Ovary (tissue), 3 donors: ENCODE measurements around the gene ROMO1.

Experiments
- POLR2A ChIP-seq: fragments of 450-650 bp; IDR thresholded peaks from one replicate; pipeline ENCODE4 v1.6.1; 2017; ENCODE audit warnings: antibody characterized with exemption, mild to moderate bottlenecking, moderate library complexity
- TF ChIP-seq, protein P1 (sequence below), 3 donors: fragments of 450-650 bp in 2 of 3; fragments of 200-600 bp in 1 of 3; IDR thresholded peaks; one replicate each; pipeline versions ENCODE4 v1.5.1 to v1.8.0; 2016 to 2022; ENCODE audit warnings: antibody characterized with exemption in 3 of 3, mild to moderate bottlenecking in 1 of 3
- donor health status: DM: no; HTN: no; CAD: no.

DNA sequence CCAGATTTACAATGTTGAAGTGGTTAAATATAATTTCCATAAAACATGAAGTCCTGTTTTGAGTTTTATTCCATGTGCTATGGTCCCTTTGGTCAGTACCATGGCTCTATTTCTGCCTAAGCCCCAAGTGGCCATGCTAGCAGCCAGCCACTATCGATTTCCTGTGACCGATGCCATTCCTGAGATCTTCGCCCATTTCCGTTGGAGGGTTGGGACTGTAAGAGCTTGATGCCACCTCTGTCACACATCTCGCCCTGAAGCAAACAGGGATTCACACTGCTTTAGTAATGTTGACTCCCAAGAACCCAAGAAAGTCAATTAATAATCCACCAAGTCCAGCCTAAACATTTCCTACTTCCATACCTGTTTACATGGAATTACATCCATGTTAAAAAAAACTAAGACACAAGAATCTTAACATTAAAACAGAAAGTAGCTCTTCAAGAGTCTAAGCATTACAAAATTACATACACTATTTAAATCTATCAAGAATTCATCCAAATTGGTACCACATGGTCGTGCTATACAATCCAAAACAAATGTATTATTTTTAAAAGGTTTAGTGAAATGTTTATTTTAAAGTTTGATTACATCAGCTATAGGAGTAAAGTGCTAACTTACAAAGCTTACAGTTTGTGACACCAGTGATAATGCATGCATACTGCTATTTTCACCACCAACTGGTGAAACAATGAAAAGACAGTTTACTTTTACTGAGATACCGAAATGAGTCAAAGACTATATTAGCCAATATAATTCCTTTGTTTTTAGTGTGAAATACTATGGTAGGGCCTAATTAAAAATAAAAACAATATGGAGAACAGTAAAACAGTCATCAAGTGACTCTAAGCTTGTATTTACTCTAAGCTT lies 40.3 kb downstream of the ROMO1 start:
- TF ChIP-seq, protein P1, sequence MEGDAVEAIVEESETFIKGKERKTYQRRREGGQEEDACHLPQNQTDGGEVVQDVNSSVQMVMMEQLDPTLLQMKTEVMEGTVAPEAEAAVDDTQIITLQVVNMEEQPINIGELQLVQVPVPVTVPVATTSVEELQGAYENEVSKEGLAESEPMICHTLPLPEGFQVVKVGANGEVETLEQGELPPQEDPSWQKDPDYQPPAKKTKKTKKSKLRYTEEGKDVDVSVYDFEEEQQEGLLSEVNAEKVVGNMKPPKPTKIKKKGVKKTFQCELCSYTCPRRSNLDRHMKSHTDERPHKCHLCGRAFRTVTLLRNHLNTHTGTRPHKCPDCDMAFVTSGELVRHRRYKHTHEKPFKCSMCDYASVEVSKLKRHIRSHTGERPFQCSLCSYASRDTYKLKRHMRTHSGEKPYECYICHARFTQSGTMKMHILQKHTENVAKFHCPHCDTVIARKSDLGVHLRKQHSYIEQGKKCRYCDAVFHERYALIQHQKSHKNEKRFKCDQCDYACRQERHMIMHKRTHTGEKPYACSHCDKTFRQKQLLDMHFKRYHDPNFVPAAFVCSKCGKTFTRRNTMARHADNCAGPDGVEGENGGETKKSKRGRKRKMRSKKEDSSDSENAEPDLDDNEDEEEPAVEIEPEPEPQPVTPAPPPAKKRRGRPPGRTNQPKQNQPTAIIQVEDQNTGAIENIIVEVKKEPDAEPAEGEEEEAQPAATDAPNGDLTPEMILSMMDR (IDR thresholded peaks at IDR 0.05) = no peak
- no peak for TF ChIP-seq POLR2A
